GM18861 (cell line): ENCODE measurements around the gene ARRB2.
"Not testable (repeated sequence)": the region's sequence is repeated elsewhere in the genome, so short reads cannot be mapped to it uniquely, and the experiment has no call there.

ENCODE experiments used
- ATAC-seq: cut with Tn5 transposase; IDR thresholded peaks from one replicate; pipeline ENCODE4 v1.9.1; 2021; ENCODE audit not compliant: unreplicated experiment

ARRB2 gene

GRCh38 chr17:4709794-4710692 lies at the start of gene ARRB2:
Gene ARRB2, plus strand, starts transcription at chr17:4710632. Its CDS starts 90 bp downstream, at chr17:4710722.
- peak; percentile 76 for ATAC-seq

- no peak for ATAC-seq
Measured at GRCh38 chr17:4663711-4664110, 46.7 kb upstream of the ARRB2 start.

- no peak for ATAC-seq
Measured at GRCh38 chr17:4664230-4664629, 46.2 kb upstream of the ARRB2 start.

- no peak for ATAC-seq
Measured at GRCh38 chr17:4665027-4665426, 45.4 kb upstream of the ARRB2 start.

- no peak for ATAC-seq
Measured at GRCh38 chr17:4666296-4666695, 44.1 kb upstream of the ARRB2 start.

- ATAC-seq: no peak
Measured at GRCh38 chr17:4667166-4667565, 43.3 kb upstream of the ARRB2 start.

GRCh38 chr17:4672055-4672630 lies 38.3 kb upstream of the ARRB2 start:
- no peak for ATAC-seq

GRCh38 chr17:4672751-4673150 lies 37.7 kb upstream of the ARRB2 start:
- ATAC-seq: no peak

- ATAC-seq: no peak
Measured at GRCh38 chr17:4673169-4673568, 37.3 kb upstream of the ARRB2 start.

GRCh38 chr17:4673986-4674684 lies 36.3 kb upstream of the ARRB2 start:
- no peak for ATAC-seq

- ATAC-seq: no peak
Measured at GRCh38 chr17:4674685-4674998, 35.8 kb upstream of the ARRB2 start.

- no peak for ATAC-seq
Measured at GRCh38 chr17:4675791-4676190, 34.6 kb upstream of the ARRB2 start.

- ATAC-seq: no peak
Measured at GRCh38 chr17:4676791-4677190, 33.6 kb upstream of the ARRB2 start.

- ATAC-seq: no peak
Measured at GRCh38 chr17:4678448-4679026, 31.9 kb upstream of the ARRB2 start.

- ATAC-seq: no peak
Measured at GRCh38 chr17:4679658-4680057, 30.8 kb upstream of the ARRB2 start.

- not testable (repeated sequence) for ATAC-seq
Measured at GRCh38 chr17:4683739-4684138, 26.7 kb upstream of the ARRB2 start.

GRCh38 chr17:4689872-4690271 lies 20.6 kb upstream of the ARRB2 start:
- ATAC-seq: not testable (repeated sequence)

GRCh38 chr17:4690745-4691144 lies 19.7 kb upstream of the ARRB2 start:
- ATAC-seq: no peak

GRCh38 chr17:4691686-4692085 lies 18.7 kb upstream of the ARRB2 start:
- no peak for ATAC-seq

- no peak for ATAC-seq
Measured at GRCh38 chr17:4693416-4693815, 17.0 kb upstream of the ARRB2 start.

GRCh38 chr17:4696437-4696805 lies 14.0 kb upstream of the ARRB2 start:
- no peak for ATAC-seq
